ENCODE results near the gene TPBGL. TPM values are rescaled to one million over a fixed set of nuclear protein-coding genes. Genes with fewer than 3 reads are reported as not detected.

Gene TPBGL
- polyA plus RNA-seq, 1 donor = 0.39 TPM

- no peak for DNase-seq
- H3K27me3 ChIP-seq (ENCODE audit: control insufficient read depth, insufficient read depth, low read length) = peaks cover 35% of the 10 kb centered on the region
These were observed 5.6 kb downstream of the TPBGL start for GRCh38 chr11:75246006-75246670.

GRCh38 chr11:75246671-75247350, 6.2 kb downstream of the TPBGL start:
- no peak for DNase-seq
- WGBS (ENCODE audit: insufficient coverage, low lambda C conversion rate) = no CpG with 5 or more reads among the region's 11 CpGs
- Histone ChIP-seq H3K9me3 (ENCODE audit: control insufficient read depth, low read depth, low read length) (no peaks in the 10 kb centered on the region), H3K27me3 (ENCODE audit: control insufficient read depth, insufficient read depth, low read length) (peaks cover 35% of the 10 kb centered on the region), H3K36me3 (ENCODE audit: control insufficient read depth, insufficient read depth, low read length) (no peaks in the 10 kb centered on the region), H3K4me3 (ENCODE audit: low read length) (no peak overlapping the region), H3K27ac (ENCODE audit: low read length) (no peak overlapping the region), H3K4me1 (ENCODE audit: control insufficient read depth, insufficient read depth, low read length) (peaks cover 3% of the 10 kb centered on the region)

More at GRCh38 chr11:75246006-75246670, 5.6 kb downstream of the TPBGL start:
- no peak overlapping the region for H3K27ac ChIP-seq (ENCODE audit: low read length)
- peaks cover 3% of the 10 kb centered on the region for H3K4me1 ChIP-seq (ENCODE audit: control insufficient read depth, insufficient read depth, low read length)
- H3K9me3 ChIP-seq (ENCODE audit: control insufficient read depth, low read depth, low read length) = no peaks in the 10 kb centered on the region
- H3K4me3 ChIP-seq (ENCODE audit: low read length) = no peak overlapping the region
- WGBS (ENCODE audit: insufficient coverage, low lambda C conversion rate) = no CpG with 5 or more reads among the region's 7 CpGs
- H3K36me3 ChIP-seq (ENCODE audit: control insufficient read depth, insufficient read depth, low read length) = no peaks in the 10 kb centered on the region

GRCh38 chr11:75248924-75249256, 8.3 kb downstream of the TPBGL start:
- DNase-seq = no peak
- Histone ChIP-seq H3K9me3 (ENCODE audit: control insufficient read depth, low read depth, low read length) (peaks cover 10% of the 10 kb centered on the region), H3K4me1 (ENCODE audit: control insufficient read depth, insufficient read depth, low read length) (no peaks in the 10 kb centered on the region), H3K4me3 (ENCODE audit: low read length) (no peak overlapping the region), H3K27me3 (ENCODE audit: control insufficient read depth, insufficient read depth, low read length) (peaks cover 16% of the 10 kb centered on the region), H3K36me3 (ENCODE audit: control insufficient read depth, insufficient read depth, low read length) (no peaks in the 10 kb centered on the region), H3K27ac (ENCODE audit: low read length) (no peak overlapping the region)
- no CpG with 5 or more reads among the region's 11 CpGs for WGBS (ENCODE audit: insufficient coverage, low lambda C conversion rate)

- H3K27ac ChIP-seq (ENCODE audit: low read length) = no peak overlapping the region
- peaks cover 10% of the 10 kb centered on the region for H3K9me3 ChIP-seq (ENCODE audit: control insufficient read depth, low read depth, low read length)
- H3K4me3 ChIP-seq (ENCODE audit: low read length) = no peak overlapping the region
- peaks cover 8% of the 10 kb centered on the region for H3K27me3 ChIP-seq (ENCODE audit: control insufficient read depth, insufficient read depth, low read length)
- WGBS (ENCODE audit: insufficient coverage, low lambda C conversion rate) = 37% methylated on average over 2 of the region's 3 CpGs
- no peak for DNase-seq
- no peaks in the 10 kb centered on the region for H3K36me3 ChIP-seq (ENCODE audit: control insufficient read depth, insufficient read depth, low read length)
- no peaks in the 10 kb centered on the region for H3K4me1 ChIP-seq (ENCODE audit: control insufficient read depth, insufficient read depth, low read length)
These were observed 9.1 kb downstream of the TPBGL start for GRCh38 chr11:75249704-75250103.

GRCh38 chr11:75254326-75254725, 13.8 kb downstream of the TPBGL start:
- Histone ChIP-seq H3K9me3 (ENCODE audit: control insufficient read depth, low read depth, low read length) (peaks cover 10% of the 10 kb centered on the region), H3K27ac (ENCODE audit: low read length) (no peak overlapping the region), H3K4me3 (ENCODE audit: low read length) (no peak overlapping the region), H3K4me1 (ENCODE audit: control insufficient read depth, insufficient read depth, low read length) (no peaks in the 10 kb centered on the region), H3K36me3 (ENCODE audit: control insufficient read depth, insufficient read depth, low read length) (no peaks in the 10 kb centered on the region), H3K27me3 (ENCODE audit: control insufficient read depth, insufficient read depth, low read length) (no peaks in the 10 kb centered on the region)
- no peak for DNase-seq

- Histone ChIP-seq H3K4me3 (ENCODE audit: low read length) (no peak overlapping the region), H3K4me1 (ENCODE audit: control insufficient read depth, insufficient read depth, low read length) (no peaks in the 10 kb centered on the region), H3K27ac (ENCODE audit: low read length) (no peak overlapping the region), H3K27me3 (ENCODE audit: control insufficient read depth, insufficient read depth, low read length) (no peaks in the 10 kb centered on the region), H3K36me3 (ENCODE audit: control insufficient read depth, insufficient read depth, low read length) (peaks cover 3% of the 10 kb centered on the region), H3K9me3 (ENCODE audit: control insufficient read depth, low read depth, low read length) (no peaks in the 10 kb centered on the region)
- no CpG with 5 or more reads among the region's 10 CpGs for WGBS (ENCODE audit: insufficient coverage, low lambda C conversion rate)
- DNase-seq = no peak
These were observed 20.0 kb downstream of the TPBGL start for GRCh38 chr11:75260396-75261170.

GRCh38 chr11:75261902-75262361, 21.4 kb downstream of the TPBGL start:
- H3K27me3 ChIP-seq (ENCODE audit: control insufficient read depth, insufficient read depth, low read length) = no peaks in the 10 kb centered on the region
- whole genome bisulfite sequencing (ENCODE audit: insufficient coverage, low lambda C conversion rate) = no CpG with 5 or more reads among the region's 6 CpGs
- no peak for DNase-seq
- peaks cover 15% of the 10 kb centered on the region for H3K36me3 ChIP-seq (ENCODE audit: control insufficient read depth, insufficient read depth, low read length)
- no peaks in the 10 kb centered on the region for H3K9me3 ChIP-seq (ENCODE audit: control insufficient read depth, low read depth, low read length)
- H3K27ac ChIP-seq (ENCODE audit: low read length) = no peak overlapping the region
- no peaks in the 10 kb centered on the region for H3K4me1 ChIP-seq (ENCODE audit: control insufficient read depth, insufficient read depth, low read length)
- no peak overlapping the region for H3K4me3 ChIP-seq (ENCODE audit: low read length)

- H3K4me3 ChIP-seq (ENCODE audit: low read length) = no peak overlapping the region
- H3K27ac ChIP-seq (ENCODE audit: low read length) = no peak overlapping the region
- H3K36me3 ChIP-seq (ENCODE audit: control insufficient read depth, insufficient read depth, low read length) = peaks cover 19% of the 10 kb centered on the region
- no peaks in the 10 kb centered on the region for H3K9me3 ChIP-seq (ENCODE audit: control insufficient read depth, low read depth, low read length)
- no peak for DNase-seq
- no CpG with 5 or more reads among the region's 4 CpGs for WGBS (ENCODE audit: insufficient coverage, low lambda C conversion rate)
- H3K4me1 ChIP-seq (ENCODE audit: control insufficient read depth, insufficient read depth, low read length) = no peaks in the 10 kb centered on the region
- H3K27me3 ChIP-seq (ENCODE audit: control insufficient read depth, insufficient read depth, low read length) = no peaks in the 10 kb centered on the region
These were observed 21.9 kb downstream of the TPBGL start for GRCh38 chr11:75262436-75262835.

- Histone ChIP-seq H3K27me3 (ENCODE audit: control insufficient read depth, insufficient read depth, low read length) (no peaks in the 10 kb centered on the region), H3K4me3 (ENCODE audit: low read length) (no peak overlapping the region), H3K36me3 (ENCODE audit: control insufficient read depth, insufficient read depth, low read length) (peaks cover 23% of the 10 kb centered on the region), H3K9me3 (ENCODE audit: control insufficient read depth, low read depth, low read length) (no peaks in the 10 kb centered on the region), H3K27ac (ENCODE audit: low read length) (no peak overlapping the region), H3K4me1 (ENCODE audit: control insufficient read depth, insufficient read depth, low read length) (no peaks in the 10 kb centered on the region)
- no CpG with 5 or more reads among the region's 17 CpGs for WGBS (ENCODE audit: insufficient coverage, low lambda C conversion rate)
- DNase-seq = no peak
These were observed 22.6 kb downstream of the TPBGL start for GRCh38 chr11:75262961-75263852.

- Histone ChIP-seq H3K9me3 (ENCODE audit: control insufficient read depth, low read depth, low read length) (no peaks in the 10 kb centered on the region), H3K27me3 (ENCODE audit: control insufficient read depth, insufficient read depth, low read length) (no peaks in the 10 kb centered on the region), H3K4me3 (ENCODE audit: low read length) (no peak overlapping the region), H3K36me3 (ENCODE audit: control insufficient read depth, insufficient read depth, low read length) (peaks cover 28% of the 10 kb centered on the region), H3K27ac (ENCODE audit: low read length) (no peak overlapping the region), H3K4me1 (ENCODE audit: control insufficient read depth, insufficient read depth, low read length) (no peaks in the 10 kb centered on the region)
- no CpG with 5 or more reads among the region's 4 CpGs for WGBS (ENCODE audit: insufficient coverage, low lambda C conversion rate)
- no peak for DNase-seq
These were observed 23.4 kb downstream of the TPBGL start for GRCh38 chr11:75263944-75264349.
